ENCODE data around the gene ARIH2.

- no peak for TF ChIP-seq POLR2A (IDR thresholded peaks at IDR 0.05)
- TF ChIP-seq CTCF (IDR thresholded peaks at IDR 0.05), result no peak
Observed at GRCh38 chr3:48945432-48945831, 26.8 kb downstream of the ARIH2 start.
